Ovary (tissue), 9 donors: Measurements from ENCODE around the gene ITPR1. TPM values are rescaled to one million over a fixed set of nuclear protein-coding genes. Genes with fewer than 3 reads are reported as not detected.
A peak's percentile ranks its signal among the peaks of the same experiment; 100 is the strongest.

Experiments used
- DNase-seq, 5 donors: peaks; one replicate each; pipeline ENCODE4 v3.0.0-alpha.2; 2019 to 2020
- H3K27ac ChIP-seq, 2 donors: fragments of 200-600 bp; one replicate each; pipeline versions ENCODE4 v1.5.1 to v1.8.0; 2019 to 2022
- H3K27me3 ChIP-seq: fragments of 200-600 bp; one replicate; pipeline ENCODE4 v1.8.0; 2022
- H3K36me3 ChIP-seq: fragments of 200-600 bp; sonication (generic); one replicate; pipeline ENCODE4 v1.5.1; 2019
- H3K4me1 ChIP-seq: one replicate; pipeline ENCODE4 v1.8.1; 2013; ENCODE audit warnings: mild to moderate bottlenecking, moderate library complexity; ENCODE audit not compliant: insufficient read depth
- H3K4me3 ChIP-seq: fragments of 200-600 bp; sonication (generic); one replicate; pipeline ENCODE4 v1.5.1; 2017
- H3K9me3 ChIP-seq, 2 donors: fragments of 200-600 bp in 1 of 2; sonication (generic) in 1 of 2; one replicate each; pipeline versions ENCODE4 v1.5.1 to v1.8.1; 2013 to 2019; ENCODE audit warnings: mild to moderate bottlenecking in 1 of 2, moderate library complexity in 1 of 2
- CTCF ChIP-seq, 3 donors: fragments of 450-650 bp in 2 of 3; fragments of 200-600 bp in 1 of 3; IDR thresholded peaks; one replicate each; pipeline versions ENCODE4 v1.5.1 to v1.8.0; 2016 to 2022; ENCODE audit warnings: antibody characterized with exemption in 3 of 3, mild to moderate bottlenecking in 1 of 3
- EP300 ChIP-seq: sonication (generic); formaldehyde crosslinking; IDR thresholded peaks from one replicate; pipeline ENCODE4 v1.6.1; 2017; ENCODE audit warnings: antibody characterized with exemption
- POLR2A ChIP-seq: fragments of 450-650 bp; IDR thresholded peaks from one replicate; pipeline ENCODE4 v1.6.1; 2017; ENCODE audit warnings: antibody characterized with exemption, mild to moderate bottlenecking, moderate library complexity
- WGBS, 3 donors: extraction: QIAGEN DNeasy Blood & Tissue Kit in 1 of 3; methylation state at CpG; one replicate each; pipeline versions ENCODE4 v1.1.5 to v1.1.7; 2013 to 2017; 5-methylcytosine and 5-hydroxymethylcytosine counted together
- intact Hi-C, 4 donors: fragments of 100-400 bp; cut with DNase I; formaldehyde crosslinking; loops; one replicate each; pipeline versions ENCODE4 v1.11.0 to v1.15.1; 2022 to 2023
- polyA plus RNA-seq, 2 donors: library from polyadenylated mRNA; stranded (reverse); fragments of 200-250 nt in 1 of 2; fragments of 350-450 nt in 1 of 2; fragmentation: Illumina TruSeq in 1 of 2; extraction: RNeasy Lipid Tissue Mini Kit (QIAGEN cat#74804) in 1 of 2; gene quantifications; one replicate each; pipeline ENCODE4 v1.2.3, GENCODE V29; 2013 to 2014
- total RNA-seq, 7 donors: library from RNA; depleted of rRNA in 2 of 7; stranded (reverse); fragments of >200 nt in 2 of 7; fragmentation: NEBNext Ultra II Directional in 3 of 7; extraction: Animal tissue kit (Norgen Biotek cat#: 25700) in 3 of 7; gene quantifications; one replicate each; pipeline versions ENCODE4 v1.1.0 to v1.2.4, GENCODE V29; 2016 to 2023
- donor health status: DM: no; HTN: no; CAD: no; lungs with moderate emphysema.
- donor health status: DM: no; HTN: no; CAD: no.
- donor health status: Bipolar disorder and iron deficiency.
- donor health status: DM: yes; HTN: yes; CAD: no.
- donor health status: DM: no; HTN: no; CAD: no.
- donor health status: DM: yes; HTN: yes; CAD: no.

Gene ITPR1
- total and polyA plus RNA-seq, 9 donors: 59.5 to 313 (median 144) TPM

DNA sequence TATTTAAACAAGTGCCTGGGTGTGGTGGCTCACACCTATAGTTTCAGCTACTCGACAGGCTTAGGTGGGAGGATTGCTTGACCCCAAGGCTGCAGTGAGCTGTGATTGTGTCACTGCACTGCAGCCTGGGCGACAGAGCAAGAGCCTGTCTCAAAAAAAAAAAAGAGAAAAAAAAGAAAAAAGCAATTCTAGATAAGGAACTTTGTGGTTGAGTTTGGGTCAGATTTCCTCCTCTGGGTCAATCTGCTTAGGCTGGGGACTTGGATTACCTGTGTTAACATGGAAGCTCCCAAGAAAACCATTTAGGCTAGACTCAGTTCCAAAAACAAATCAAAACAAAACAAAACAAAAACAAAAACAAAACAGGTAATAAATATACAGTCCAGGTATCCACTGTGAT, 50.0 kb downstream of the ITPR1 start:
- Histone ChIP-seq H3K9me3 (no peaks in the 10 kb centered on the region), H3K36me3 (no peaks in the 10 kb centered on the region), H3K27me3 (no peaks in the 10 kb centered on the region), H3K27ac (no peak overlapping the region), H3K4me1 (peaks cover 4% of the 10 kb centered on the region), H3K4me3 (no peak overlapping the region)
- no peak for DNase-seq
- 75 to 78% (median 76%) methylated on average over 2 of the region's 2 CpGs for WGBS, 3 donors
- TF ChIP-seq CTCF (IDR thresholded peaks at IDR 0.05) (no peak), EP300 (no peak), POLR2A (no peak)
- intact Hi-C loops: no loop called here

- no peak for DNase-seq
- Histone ChIP-seq H3K27me3 (no peaks in the 10 kb centered on the region), H3K27ac (no peak overlapping the region), H3K4me1 (peaks cover 20% of the 10 kb centered on the region), H3K9me3 (no peaks in the 10 kb centered on the region), H3K4me3 (no peak overlapping the region), H3K36me3 (no peaks in the 10 kb centered on the region)
- 60 to 79% (median 65%) methylated on average over 9 of the region's 9 CpGs for WGBS, 3 donors
- TF ChIP-seq EP300: no peak
- TF ChIP-seq POLR2A: no peak
- no peak for TF ChIP-seq CTCF (IDR thresholded peaks at IDR 0.05)
- intact Hi-C loops: no loop called here
Measured at GRCh38 chr3:4546346-4547178, 53.4 kb downstream of the ITPR1 start.

DNA sequence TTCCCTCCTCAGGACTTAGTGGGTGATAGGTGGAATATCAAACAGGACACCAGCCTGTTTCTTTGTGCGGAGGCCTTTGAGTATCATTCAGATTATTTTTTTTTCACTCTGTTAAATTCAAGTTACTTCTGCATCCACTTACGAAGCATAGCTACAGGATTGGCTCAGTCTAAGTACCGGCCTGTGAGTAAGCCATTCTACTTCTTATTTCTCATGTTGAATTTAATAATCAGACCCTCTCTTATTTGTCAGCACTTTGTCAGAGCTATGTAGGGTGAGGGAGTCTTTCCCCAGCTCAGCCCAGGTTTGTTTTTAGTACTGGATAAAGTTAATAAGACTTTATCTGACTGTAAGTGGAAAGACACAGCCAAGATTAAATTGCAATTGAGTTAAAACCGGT, 54.7 kb downstream of the ITPR1 start:
- 55 to 57% (median 57%) methylated on average over 4 of the region's 4 CpGs for WGBS, 3 donors
- intact Hi-C loops: no loop called here
- H3K4me1 ChIP-seq: peaks cover 27% of the 10 kb centered on the region
- no peaks in the 10 kb centered on the region for H3K9me3 ChIP-seq
- no peak overlapping the region for H3K4me3 ChIP-seq
- no peaks in the 10 kb centered on the region for H3K27me3 ChIP-seq
- H3K27ac ChIP-seq: peak overlapping the region in 1 of 2 donors; percentile 64
- no peaks in the 10 kb centered on the region for H3K36me3 ChIP-seq
- TF ChIP-seq EP300: no peak
- TF ChIP-seq POLR2A: no peak
- TF ChIP-seq CTCF (IDR thresholded peaks at IDR 0.05): no peak
- DNase-seq: no peak

- Histone ChIP-seq H3K27me3 (no peaks in the 10 kb centered on the region), H3K27ac (peak overlapping the region in 1 of 2 donors; percentile 64), H3K9me3 (no peaks in the 10 kb centered on the region), H3K36me3 (no peaks in the 10 kb centered on the region), H3K4me1 (peaks cover 31% of the 10 kb centered on the region), H3K4me3 (no peak overlapping the region)
- WGBS, 3 donors: 68 to 73% (median 73%) methylated on average over 4 of the region's 4 CpGs
- intact Hi-C loops: no loop called here
- DNase-seq: no peak
- no peak for TF ChIP-seq EP300
Measured at GRCh38 chr3:4548356-4548755, 55.2 kb downstream of the ITPR1 start.

GRCh38 chr3:4548780-4549179, 55.6 kb downstream of the ITPR1 start:
- intact Hi-C loops: no loop called here
- Histone ChIP-seq H3K4me3 (no peak overlapping the region), H3K27ac (peak overlapping the region in 1 of 2 donors; percentile 64), H3K4me1 (peaks cover 31% of the 10 kb centered on the region), H3K27me3 (no peaks in the 10 kb centered on the region), H3K36me3 (no peaks in the 10 kb centered on the region), H3K9me3 (no peaks in the 10 kb centered on the region)
- WGBS, 3 donors: 71 to 79% (median 74%) methylated on average over 2 of the region's 2 CpGs
- DNase-seq: no peak
- TF ChIP-seq EP300 (no peak), CTCF (IDR thresholded peaks at IDR 0.05) (no peak), POLR2A (no peak)
